Measurements from ENCODE around the gene TOLLIP.
A peak's percentile ranks its signal among the peaks of the same experiment; 100 is the strongest.
"Not testable (repeated sequence)": the region's sequence is repeated elsewhere in the genome, so short reads cannot be mapped to it uniquely, and the experiment has no call there.

The TOLLIP gene

GRCh38 chr11:1281974-1282365 is 27.5 kb downstream of the TOLLIP start:
- ATAC-seq (no peak), DNase-seq (no peak)

GRCh38 chr11:1281326-1281973 is 28.0 kb downstream of the TOLLIP start:
- no peak for DNase-seq

GRCh38 chr11:1280116-1281035 is 29.1 kb downstream of the TOLLIP start:
- DNase-seq (no peak), ATAC-seq (no peak)

More at GRCh38 chr11:1281326-1281973, 28.0 kb downstream of the TOLLIP start:
- ATAC-seq: no peak

GRCh38 chr11:1279674-1280055 is 29.8 kb downstream of the TOLLIP start:
- no peak for ATAC-seq
- no peak for DNase-seq

- no peak for DNase-seq
- no peak for ATAC-seq
Measured at GRCh38 chr11:1278766-1279673, 30.4 kb downstream of the TOLLIP start.

GRCh38 chr11:1277936-1278512 is 31.4 kb downstream of the TOLLIP start:
- DNase-seq (no peak), ATAC-seq (no peak)

- ATAC-seq: no peak
- no peak for DNase-seq
Measured at GRCh38 chr11:1276866-1277615, 32.4 kb downstream of the TOLLIP start.

- no peak for ATAC-seq
- DNase-seq: no peak
Measured at GRCh38 chr11:1276041-1276790, 33.2 kb downstream of the TOLLIP start.

- no peak for ATAC-seq
- DNase-seq: no peak
Measured at GRCh38 chr11:1275021-1275420, 34.4 kb downstream of the TOLLIP start.

- ATAC-seq (no peak), DNase-seq (no peak)
Measured at GRCh38 chr11:1274501-1274900, 34.9 kb downstream of the TOLLIP start.

- no peak for DNase-seq
- no peak for ATAC-seq
Measured at GRCh38 chr11:1272531-1272930, 36.9 kb downstream of the TOLLIP start.

- ATAC-seq: no peak
- no peak for DNase-seq
Measured at GRCh38 chr11:1271927-1272326, 37.5 kb downstream of the TOLLIP start.

GRCh38 chr11:1271406-1271805 is 38.0 kb downstream of the TOLLIP start:
- ATAC-seq (no peak), DNase-seq (no peak)

GRCh38 chr11:1271002-1271401 is 38.4 kb downstream of the TOLLIP start:
- ATAC-seq (no peak), DNase-seq (no peak)

- no peak for ATAC-seq
- DNase-seq: no peak
Measured at GRCh38 chr11:1270476-1270875, 39.0 kb downstream of the TOLLIP start.

GRCh38 chr11:1269957-1270356 is 39.5 kb downstream of the TOLLIP start:
- ATAC-seq (no peak), DNase-seq (no peak)

GRCh38 chr11:1267441-1268100 is 41.9 kb downstream of the TOLLIP start:
- ATAC-seq (no peak), DNase-seq (no peak)

- DNase-seq, ATAC-seq: not testable (repeated sequence)
Measured at GRCh38 chr11:1266976-1267375, 42.5 kb downstream of the TOLLIP start.

GRCh38 chr11:1265480-1265879 is 44.0 kb downstream of the TOLLIP start:
- DNase-seq, ATAC-seq: not testable (repeated sequence)

- ATAC-seq: not testable (repeated sequence)
- peak; percentile 40 for DNase-seq
Measured at GRCh38 chr11:1264444-1264843, 45.0 kb downstream of the TOLLIP start.
